Right kidney (tissue), 1 donor: Measurements from ENCODE around the gene FAM163A.
"Not testable (repeated sequence)": the region's sequence is repeated elsewhere in the genome, so short reads cannot be mapped to it uniquely, and the experiment has no call there.

ENCODE experiments used
- DNase-seq: peaks from one replicate; pipeline ENCODE4 v3.0.0-alpha.2; 2016

Gene FAM163A

GRCh38 chr1:179816196-179816960 is 73.3 kb downstream of the FAM163A start:
- DNase-seq, result peak; percentile 29

GRCh38 chr1:179817056-179817455 is 74.0 kb downstream of the FAM163A start:
- DNase-seq, result no peak

GRCh38 chr1:179817789-179818188 is 74.7 kb downstream of the FAM163A start:
- DNase-seq, result peak; percentile 10

GRCh38 chr1:179818260-179818659 is 75.2 kb downstream of the FAM163A start:
- peak; percentile 32 for DNase-seq

- DNase-seq, result peak; percentile 46
Measured at GRCh38 chr1:179818743-179819173, 75.7 kb downstream of the FAM163A start.

GRCh38 chr1:179820226-179820970 is 77.3 kb downstream of the FAM163A start:
- DNase-seq, result no peak

GRCh38 chr1:179821524-179821923 is 78.4 kb downstream of the FAM163A start:
- DNase-seq, result no peak

GRCh38 chr1:179822065-179822464 is 79.0 kb downstream of the FAM163A start:
- DNase-seq, result no peak

GRCh38 chr1:179823693-179824092 is 80.6 kb downstream of the FAM163A start:
- DNase-seq, result no peak

GRCh38 chr1:179824265-179824664 is 81.2 kb downstream of the FAM163A start:
- no peak for DNase-seq

GRCh38 chr1:179825206-179825605 is 82.1 kb downstream of the FAM163A start:
- no peak for DNase-seq

GRCh38 chr1:179825798-179826460 is 82.8 kb downstream of the FAM163A start:
- no peak for DNase-seq

GRCh38 chr1:179826626-179827280 is 83.7 kb downstream of the FAM163A start:
- no peak for DNase-seq

- no peak for DNase-seq
Measured at GRCh38 chr1:179828554-179829110, 85.5 kb downstream of the FAM163A start.

- no peak for DNase-seq
Measured at GRCh38 chr1:179831225-179831624, 88.1 kb downstream of the FAM163A start.

GRCh38 chr1:179831852-179832699 is 89.0 kb downstream of the FAM163A start:
- DNase-seq, result no peak

GRCh38 chr1:179836686-179837445 is 93.8 kb downstream of the FAM163A start:
- not testable (repeated sequence) for DNase-seq

- DNase-seq, result no peak
Measured at GRCh38 chr1:179840107-179840506, 97.0 kb downstream of the FAM163A start.

- DNase-seq, result no peak
Measured at GRCh38 chr1:179848233-179848632, 105.1 kb downstream of the FAM163A start.

- no peak for DNase-seq
Measured at GRCh38 chr1:179853102-179853501, 110.0 kb downstream of the FAM163A start.
